Heart left ventricle (tissue), 13 donors: ENCODE measurements around the gene PTGIS.

ENCODE experiments used
- POLR2A ChIP-seq, 2 donors: fragments of 450-650 bp; IDR thresholded peaks; one replicate each; pipeline ENCODE4 v1.6.1; 2017; ENCODE audit warnings: antibody characterized with exemption in 2 of 2, mild to moderate bottlenecking in 2 of 2, moderate library complexity in 2 of 2
- TF ChIP-seq, protein P1 (sequence below), 12 donors: fragments of 200-600 bp; sonication (generic) in 4 of 12; IDR thresholded peaks; one replicate each; pipeline versions ENCODE4 v1.5.0 to v1.8.0; 2018 to 2022; ENCODE audit warnings: antibody characterized with exemption in 12 of 12, mild to moderate bottlenecking in 5 of 12
- donor health status: ischemic (EF 13 %, LVEDD 7.1; RV severe dilation, severe dysfunction).
- donor health status: DM: no; HTN: yes; CAD: no.
- donor health status: DM: no; HTN: no; CAD: no.
- donor health status: ischemic (EF 25% LVEDD 6.9; RV normal size, moderate dysfunction).
- donor health status: ischemic (EF 25% LVEDD 5.7; RV mildly dilated, moderate dysfunction).
- donor health status: ischemic (EF 35%, LVEDD 5.7; RV mildly dilated, moderate dysfunction).
- donor health status: nonischemic (EF 11% LVEDD 7.7; RV severe dilation, severe dysfunction).
- donor health status: DM: yes; HTN: yes; CAD: no.
- donor health status: PGD.
- donor health status: ischemic (EF 29% LVEDD 5.4; RV normal size, mild dysfunction).
- donor health status: nonischemic (EF 23%, LVEDD 6.1; RV moderate dilation, normal function).

DNA sequence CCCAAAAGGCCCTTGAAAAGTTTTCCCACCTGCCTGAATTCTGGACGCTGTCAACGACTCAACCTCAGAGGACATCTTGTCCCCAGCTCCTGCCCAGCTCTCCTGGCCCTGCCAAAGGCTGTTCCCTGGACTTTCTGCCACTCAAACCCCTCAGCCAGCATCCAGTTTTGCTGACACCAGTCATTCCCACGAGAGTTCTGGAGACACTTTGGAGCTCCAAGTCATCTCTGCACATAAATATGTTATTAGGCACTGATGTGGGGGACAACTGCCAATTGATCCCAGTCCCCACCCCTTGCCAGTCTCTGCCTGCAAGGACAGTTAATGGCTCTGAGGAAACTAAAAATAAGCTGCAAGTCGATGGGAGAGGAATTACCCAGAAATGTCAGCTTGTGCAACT, 46.6 kb downstream of the PTGIS start:
- TF ChIP-seq, protein P1, sequence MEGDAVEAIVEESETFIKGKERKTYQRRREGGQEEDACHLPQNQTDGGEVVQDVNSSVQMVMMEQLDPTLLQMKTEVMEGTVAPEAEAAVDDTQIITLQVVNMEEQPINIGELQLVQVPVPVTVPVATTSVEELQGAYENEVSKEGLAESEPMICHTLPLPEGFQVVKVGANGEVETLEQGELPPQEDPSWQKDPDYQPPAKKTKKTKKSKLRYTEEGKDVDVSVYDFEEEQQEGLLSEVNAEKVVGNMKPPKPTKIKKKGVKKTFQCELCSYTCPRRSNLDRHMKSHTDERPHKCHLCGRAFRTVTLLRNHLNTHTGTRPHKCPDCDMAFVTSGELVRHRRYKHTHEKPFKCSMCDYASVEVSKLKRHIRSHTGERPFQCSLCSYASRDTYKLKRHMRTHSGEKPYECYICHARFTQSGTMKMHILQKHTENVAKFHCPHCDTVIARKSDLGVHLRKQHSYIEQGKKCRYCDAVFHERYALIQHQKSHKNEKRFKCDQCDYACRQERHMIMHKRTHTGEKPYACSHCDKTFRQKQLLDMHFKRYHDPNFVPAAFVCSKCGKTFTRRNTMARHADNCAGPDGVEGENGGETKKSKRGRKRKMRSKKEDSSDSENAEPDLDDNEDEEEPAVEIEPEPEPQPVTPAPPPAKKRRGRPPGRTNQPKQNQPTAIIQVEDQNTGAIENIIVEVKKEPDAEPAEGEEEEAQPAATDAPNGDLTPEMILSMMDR (IDR thresholded peaks at IDR 0.05): no peak
- TF ChIP-seq POLR2A (IDR thresholded peaks at IDR 0.05): no peak
